ENCODE measurements around the gene NOP14. TPM values are rescaled to one million over a fixed set of nuclear protein-coding genes. Genes with fewer than 3 reads are reported as not detected.
"Not testable (repeated sequence)": the region's sequence is repeated elsewhere in the genome, so short reads cannot be mapped to it uniquely, and the experiment has no call there.

The NOP14 gene
- total and polyA plus RNA-seq, 2 donors (not counting 1 experiment from before 2014, with no cell fraction given) = 9.1 to 30.4 TPM

DNA sequence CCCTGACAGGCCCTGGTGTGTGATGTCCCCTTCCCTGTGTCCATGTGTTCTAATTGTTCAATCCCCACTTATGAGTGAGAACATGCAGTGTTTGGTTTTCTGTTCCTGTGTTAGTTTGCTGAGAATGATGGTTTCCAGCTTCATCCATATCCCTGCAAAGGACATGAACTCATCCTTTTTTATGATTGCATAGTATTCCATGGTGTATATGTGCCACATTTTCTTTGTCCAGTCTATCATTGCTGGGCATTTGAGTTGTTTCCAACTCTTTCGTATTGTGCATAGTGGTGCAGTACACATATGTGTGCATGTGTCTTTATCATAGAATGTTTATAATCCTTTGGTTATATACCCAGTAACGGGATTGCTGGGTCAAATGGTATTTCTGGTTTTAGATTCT is 46.5 kb downstream of the NOP14 start:
- H3K27ac ChIP-seq (ENCODE audit: low read length in 2 of 2); H3K27me3 ChIP-seq (replicated peaks in 1 of 4; ENCODE audit: control extremely low read depth in 1 of 4, control insufficient read depth in 3 of 4, insufficient read depth in 4 of 4, low read length in 3 of 4); POLR2A ChIA-PET; H3K9me3 Mint-ChIP-seq (ENCODE audit: insufficient read depth); ATAC-seq (ENCODE audit: low read depth); H3K9me3 ChIP-seq (ENCODE audit: control extremely low read depth in 1 of 3, control insufficient read depth in 2 of 3, insufficient read depth in 1 of 3, low read length in 2 of 3); DNase-seq; H3K27me3 Mint-ChIP-seq; H3K9ac ChIP-seq (ENCODE audit: low read length); H3K4me2 ChIP-seq (replicated peaks; ENCODE audit: low read depth, low read length, poor library complexity, severe bottlenecking); H3K4me3 ChIP-seq (ENCODE audit: control extremely low read depth in 1 of 5, extremely low read depth in 1 of 5, insufficient read depth in 1 of 5, low read depth in 2 of 5, low read length in 4 of 5); H2AFZ ChIP-seq (ENCODE audit: insufficient read depth, low read depth, low read length, poor library complexity, severe bottlenecking); H3K4me3 Mint-ChIP-seq; intact Hi-C loops (cut with micrococcal nuclease): not testable (repeated sequence)
- Mint-ChIP-seq H3K4me1 (peaks cover 51% of the 10 kb centered on the region), H3K27ac (peak overlapping the region; percentile 56)
- WGBS (ENCODE audit: insufficient coverage) = no CpG with 5 or more reads among the region's 2 CpGs
- CTCF ChIA-PET = interaction anchor here (1.0 kb wide), 2 partner anchors 32 to 121 kb away, joined by 3 read pairs; no protein-coding TSS in a partner anchor
- H3K79me2 ChIP-seq (ENCODE audit: control insufficient read depth, insufficient read depth, low read length) = peaks cover 61% of the 10 kb centered on the region
- peaks cover 39% of the 10 kb centered on the region for H4K20me1 ChIP-seq (ENCODE audit: control insufficient read depth, insufficient read depth, low read length, poor library complexity, severe bottlenecking)
- peaks cover 12 to 44% of the 10 kb centered on the region in 2 experiments for H3K36me3 ChIP-seq (replicated peaks in 1 of 2; ENCODE audit: control extremely low read depth in 1 of 2, control insufficient read depth in 1 of 2, extremely low read depth in 1 of 2, insufficient read depth in 2 of 2, low read length in 1 of 2)
- peaks cover 12% of the 10 kb centered on the region in 2 donors for H3K4me1 ChIP-seq (ENCODE audit: control insufficient read depth in 2 of 2, insufficient read depth in 2 of 2, low read length in 2 of 2)

DNA sequence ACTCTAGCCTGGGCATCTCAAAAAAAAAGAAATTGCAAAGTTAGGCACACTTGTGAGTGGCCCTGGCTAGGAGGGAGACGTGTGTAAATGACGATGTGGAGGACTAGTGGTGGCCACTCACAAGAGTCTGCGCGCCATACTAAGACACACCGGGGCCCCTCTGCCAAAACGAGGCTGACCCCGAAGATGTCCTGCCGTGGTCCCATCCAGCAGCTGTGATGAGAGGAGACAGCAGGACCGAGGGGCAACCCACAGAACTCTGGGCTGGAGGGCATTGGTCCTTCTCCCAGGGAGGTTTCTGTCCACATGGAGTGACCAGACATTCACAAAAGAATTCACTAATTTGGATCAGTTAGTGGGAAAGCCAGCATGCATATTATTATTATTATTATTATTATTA is 47.4 kb downstream of the NOP14 start:
- Histone ChIP-seq H4K20me1 (ENCODE audit: control insufficient read depth, insufficient read depth, low read length, poor library complexity, severe bottlenecking) (peaks cover 44% of the 10 kb centered on the region), H3K4me2 (replicated peaks; ENCODE audit: low read depth, low read length, poor library complexity, severe bottlenecking) (no peak overlapping the region), H3K36me3 (replicated peaks in 1 of 2; ENCODE audit: control extremely low read depth in 1 of 2, control insufficient read depth in 1 of 2, extremely low read depth in 1 of 2, insufficient read depth in 2 of 2, low read length in 1 of 2) (peaks cover 14 to 53% of the 10 kb centered on the region in 2 experiments), H3K4me3 (ENCODE audit: control extremely low read depth in 1 of 5, extremely low read depth in 1 of 5, insufficient read depth in 1 of 5, low read depth in 2 of 5, low read length in 4 of 5) (no peak overlapping the region), H3K27me3 (replicated peaks in 1 of 4; ENCODE audit: control extremely low read depth in 1 of 4, control insufficient read depth in 3 of 4, insufficient read depth in 4 of 4, low read length in 3 of 4) (no peaks in the 10 kb centered on the region), H2AFZ (ENCODE audit: insufficient read depth, low read depth, low read length, poor library complexity, severe bottlenecking) (no peak overlapping the region), H3K27ac (ENCODE audit: low read length in 2 of 2) (no peak overlapping the region), H3K4me1 (ENCODE audit: control insufficient read depth in 2 of 2, insufficient read depth in 2 of 2, low read length in 2 of 2) (peaks cover 12% of the 10 kb centered on the region in 2 donors), H3K9ac (ENCODE audit: low read length) (no peak overlapping the region), H3K9me3 (ENCODE audit: control extremely low read depth in 1 of 3, control insufficient read depth in 2 of 3, insufficient read depth in 1 of 3, low read length in 2 of 3) (no peaks in the 10 kb centered on the region), H3K79me2 (ENCODE audit: control insufficient read depth, insufficient read depth, low read length) (peaks cover 62% of the 10 kb centered on the region)
- CTCF ChIA-PET = interaction anchor here (1.8 kb wide), 1 partner anchor 20 kb away, joined by 3 read pairs; no protein-coding TSS in a partner anchor
- H3K27ac Mint-ChIP-seq = peak overlapping the region; percentile 32
- H3K4me3 Mint-ChIP-seq = no peak overlapping the region
- WGBS (ENCODE audit: insufficient coverage) = 91% methylated on average over 9 of the region's 9 CpGs
- ATAC-seq (ENCODE audit: low read depth) (no peak), DNase-seq (no peak)
- TF ChIP-seq EZH2 (IDR thresholded peaks at IDR 0.05; ENCODE audit: borderline replicate concordance, insufficient read depth, low read depth, low read length, poor library complexity, severe bottlenecking) = no peak
- TF ChIP-seq, protein P1, sequence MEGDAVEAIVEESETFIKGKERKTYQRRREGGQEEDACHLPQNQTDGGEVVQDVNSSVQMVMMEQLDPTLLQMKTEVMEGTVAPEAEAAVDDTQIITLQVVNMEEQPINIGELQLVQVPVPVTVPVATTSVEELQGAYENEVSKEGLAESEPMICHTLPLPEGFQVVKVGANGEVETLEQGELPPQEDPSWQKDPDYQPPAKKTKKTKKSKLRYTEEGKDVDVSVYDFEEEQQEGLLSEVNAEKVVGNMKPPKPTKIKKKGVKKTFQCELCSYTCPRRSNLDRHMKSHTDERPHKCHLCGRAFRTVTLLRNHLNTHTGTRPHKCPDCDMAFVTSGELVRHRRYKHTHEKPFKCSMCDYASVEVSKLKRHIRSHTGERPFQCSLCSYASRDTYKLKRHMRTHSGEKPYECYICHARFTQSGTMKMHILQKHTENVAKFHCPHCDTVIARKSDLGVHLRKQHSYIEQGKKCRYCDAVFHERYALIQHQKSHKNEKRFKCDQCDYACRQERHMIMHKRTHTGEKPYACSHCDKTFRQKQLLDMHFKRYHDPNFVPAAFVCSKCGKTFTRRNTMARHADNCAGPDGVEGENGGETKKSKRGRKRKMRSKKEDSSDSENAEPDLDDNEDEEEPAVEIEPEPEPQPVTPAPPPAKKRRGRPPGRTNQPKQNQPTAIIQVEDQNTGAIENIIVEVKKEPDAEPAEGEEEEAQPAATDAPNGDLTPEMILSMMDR (IDR thresholded peaks at IDR 0.05) = no peak
- intact Hi-C loops (cut with micrococcal nuclease) = no loop called here
- peaks cover 45% of the 10 kb centered on the region for H3K4me1 Mint-ChIP-seq
- no peaks in the 10 kb centered on the region for H3K9me3 Mint-ChIP-seq (ENCODE audit: insufficient read depth)
- POLR2A ChIA-PET = no interaction called here
- H3K27me3 Mint-ChIP-seq = no peaks in the 10 kb centered on the region
